K562 (cell line): ENCODE results near the gene MBNL1. TPM values are rescaled to one million over a fixed set of nuclear protein-coding genes. Genes with fewer than 3 reads are reported as not detected.

Experiments
- ATAC-seq: fragments of 200-7000 bp; cut with Tn5 transposase; 3 replicates; pipeline ENCODE4 v1.9.1; 2020; ENCODE audit warnings: moderate library complexity
- BruUV-seq: library from RNA; stranded (reverse); fragments of 400-500 nt; replicated peaks from 2 replicates; lab custom pipeline; 2021; lab: Mats Ljungman, UMichigan
- CTCF ChIA-PET: fragments of 300-600 bp; formaldehyde crosslinking; extraction: SDS; loops from one replicate; lab custom pipeline; 2021; ENCODE audit warnings: low intra/inter-chr PET ratio; lab: Yijun Ruan, JAX
- POLR2A ChIA-PET: fragments of 300-600, 350-650 bp; sonication (Branson Sonifier 250); formaldehyde crosslinking; extraction: SDS; loops from one replicate; lab custom pipeline; 2021; ENCODE audit warnings: antibody characterized with exemption, inconsistent platforms; lab: Yijun Ruan, JAX
- DNase-seq, 4 experiments: peaks; one replicate each; pipeline versions ENCODE4 v3.0.0 to v3.0.0-alpha.2; 2011 to 2018; ENCODE audit warnings: low spot score in 3 of 4, mixed read lengths in 3 of 4; ENCODE audit errors: extremely low read depth in 1 of 4
- FAIRE-seq: peaks from 2 replicates; lab custom pipeline; 2011; peaks lifted over from hg19 to GRCh38; lab: Jason Lieb, UNC
- H2AFZ ChIP-seq: 2 replicates; pipeline ENCODE4 v1.6.0; 2011; ENCODE audit warnings: low read depth, low read length, control low read depth, inconsistent platforms
- H3K27ac ChIP-seq: fragments of 200-600 bp; 3 replicates; pipeline ENCODE4 v1.8.0; 2011; ENCODE audit warnings: low read depth, mild to moderate bottlenecking, control low read depth, inconsistent platforms, low read length, moderate library complexity, mixed read lengths; ENCODE audit errors: extremely low read depth
- H3K27me3 ChIP-seq, 2 experiments: fragments of 300-600 bp in 1 of 2; 2 replicates in 1 of 2; 3 replicates in 1 of 2; pipeline versions ENCODE4 v1.6.0 to v1.8.0; 2011; ENCODE audit warnings: inconsistent platforms in 2 of 2, low read length in 2 of 2, mild to moderate bottlenecking in 1 of 2, mixed read lengths in 1 of 2, moderate library complexity in 1 of 2; ENCODE audit not compliant: control insufficient read depth in 2 of 2, insufficient read depth in 2 of 2
- H3K36me3 ChIP-seq: fragments of 300-600 bp; 3 replicates; pipeline ENCODE4 v1.8.0; 2011; ENCODE audit warnings: mild to moderate bottlenecking, low read length, inconsistent platforms; ENCODE audit not compliant: control insufficient read depth, insufficient read depth
- H3K4me1 ChIP-seq, 2 experiments: fragments of 200-600 bp in 1 of 2; replicated peaks in 1 of 2; 2 replicates in 1 of 2; 3 replicates in 1 of 2; pipeline versions ENCODE4 v1.5.1 to v1.8.0; 2011; ENCODE audit warnings: inconsistent platforms in 2 of 2, low read length in 2 of 2, mild to moderate bottlenecking in 1 of 2, mixed read lengths in 1 of 2, moderate library complexity in 1 of 2; ENCODE audit not compliant: control insufficient read depth in 2 of 2, insufficient read depth in 2 of 2
- H3K4me2 ChIP-seq: 2 replicates; pipeline ENCODE4 v1.6.1; 2011; ENCODE audit warnings: low read length, control low read depth, inconsistent platforms, mixed read lengths; ENCODE audit not compliant: insufficient read depth
- H3K4me3 ChIP-seq: fragments of 200-600 bp; sonication (generic), shearing (Covaris generic); 2 replicates; pipeline ENCODE4 v1.5.1; 2016; ENCODE audit warnings: control low read depth, inconsistent platforms
- H3K79me2 ChIP-seq: fragments of 200-600 bp; 3 replicates; pipeline ENCODE4 v1.8.0; 2011; ENCODE audit warnings: low read length, inconsistent platforms; ENCODE audit not compliant: control insufficient read depth, insufficient read depth
- H3K9ac ChIP-seq, 2 experiments: 2 replicates each; pipeline versions ENCODE4 v1.6.0 to v1.6.1; 2011; ENCODE audit warnings: low read depth in 2 of 2, low read length in 2 of 2, control low read depth in 1 of 2, inconsistent platforms in 1 of 2, mild to moderate bottlenecking in 1 of 2, mixed read lengths in 1 of 2; ENCODE audit not compliant: insufficient read depth in 1 of 2
- H3K9me1 ChIP-seq: one replicate; pipeline ENCODE4 v1.6.0; 2011; ENCODE audit warnings: inconsistent platforms, mild to moderate bottlenecking, low read length, moderate library complexity; ENCODE audit not compliant: control insufficient read depth, insufficient read depth
- H3K9me3 ChIP-seq: replicated peaks from 2 replicates; pipeline ENCODE4 v1.5.1; 2011; ENCODE audit warnings: low read depth, low read length, inconsistent platforms; ENCODE audit not compliant: control insufficient read depth, insufficient read depth
- H4K20me1 ChIP-seq: replicated peaks from 2 replicates; pipeline ENCODE4 v1.6.1; 2011; ENCODE audit warnings: low read length, inconsistent platforms, mixed read lengths; ENCODE audit not compliant: control insufficient read depth, insufficient read depth
- BCLAF1 ChIP-seq, 2 experiments: fragments of 450-650 bp in 1 of 2; IDR thresholded peaks; 2 replicates each; pipeline ENCODE4 v1.6.1; 2011 to 2017; ENCODE audit warnings: low read depth in 2 of 2, antibody characterized with exemption in 1 of 2, borderline replicate concordance in 1 of 2, low read length in 1 of 2, mild to moderate bottlenecking in 1 of 2, mixed read lengths in 1 of 2; ENCODE audit not compliant: control insufficient read depth in 1 of 2
- CC2D1A ChIP-seq: fragments of 450-650 bp; IDR thresholded peaks from 2 replicates; pipeline ENCODE4 v1.6.1; 2017; ENCODE audit warnings: mild to moderate bottlenecking
- CEBPB ChIP-seq: fragments of 450-650 bp; IDR thresholded peaks from 2 replicates; pipeline ENCODE4 v1.6.1; 2016; ENCODE audit warnings: missing genetic modification characterization, missing compliant biosample characterization
- CHAMP1 ChIP-seq: fragments of 450-650 bp; IDR thresholded peaks from 2 replicates; pipeline ENCODE4 v1.6.1; 2016; ENCODE audit warnings: mild to moderate bottlenecking
- CREBBP ChIP-seq: IDR thresholded peaks from one replicate; pipeline ENCODE4 v1.6.1; 2012; ENCODE audit warnings: low read depth, mild to moderate bottlenecking, control low read depth, inconsistent platforms, low read length
- FOXM1 ChIP-seq, 2 experiments: fragments of 450-650 bp in 1 of 2; sonication (generic) in 1 of 2; formaldehyde crosslinking in 1 of 2; IDR thresholded peaks; 2 replicates each; pipeline versions ENCODE4 v1.6.1 to v1.9.0; 2017 to 2022; ENCODE audit warnings: low read depth in 2 of 2, mild to moderate bottlenecking in 2 of 2, missing genetic modification reagents in 1 of 2, moderate library complexity in 1 of 2
- POLR2A ChIP-seq: fragments of 450-650 bp; conservative IDR thresholded peaks from 2 replicates; pipeline ENCODE4 v1.6.1; 2016
- POLR2AphosphoS2 ChIP-seq: IDR thresholded peaks from 2 replicates; pipeline ENCODE4 v1.6.1; 2012; ENCODE audit warnings: low read length, improper control_type of control experiment
- RBBP5 ChIP-seq: fragments of 200-600 bp; sonication (generic); IDR thresholded peaks from 2 replicates; pipeline ENCODE4 v1.6.1; 2012; ENCODE audit warnings: borderline replicate concordance, mild to moderate bottlenecking, low read length, control low read depth, inconsistent platforms; ENCODE audit not compliant: insufficient read depth, poor library complexity, severe bottlenecking
- SMARCA4 ChIP-seq: fragments of 450-650 bp; IDR thresholded peaks from 2 replicates; pipeline ENCODE4 v1.6.1; 2016
- SUPT5H ChIP-seq: fragments of 450-650 bp; IDR thresholded peaks from 2 replicates; pipeline ENCODE4 v1.6.1; 2016
- ZNF609 ChIP-seq: sonication (generic); formaldehyde crosslinking; IDR thresholded peaks from 2 replicates; pipeline ENCODE4 v1.8.1; 2023; ENCODE audit warnings: missing genetic modification reagents, mild to moderate bottlenecking, borderline replicate concordance
- WGBS: fragments of 100-300 bp; shearing (Covaris generic); methylation state at CpG from one replicate; pipeline ENCODE4 v1.1.6; 2016; ENCODE audit warnings: low coverage, mixed read lengths; ENCODE audit not compliant: insufficient coverage; ENCODE audit errors: missing lambda C conversion rate; 5-methylcytosine and 5-hydroxymethylcytosine counted together
- in situ Hi-C: fragments of 300-500 bp; cut with MboI; formaldehyde crosslinking; loops from 4 replicates; pipeline ENCODE4 v1.15.0; 2018; ENCODE audit warnings: inconsistent platforms, mixed read lengths
- intact Hi-C: fragments of 100-400 bp; cut with micrococcal nuclease; formaldehyde crosslinking; loops from 2 replicates; pipeline ENCODE4 v1.14.2; 2022
- polyA plus RNA-seq, 8 experiments: library from polyadenylated mRNA; depleted of rRNA in 4 of 8; stranded (reverse) in 5 of 8; unstranded in 3 of 8; fragments of >200 nt; fragmentation: Nextera tagmentation in 2 of 8; fragmentation: Illumina TruSeq in 1 of 8; extraction: Ambion mirVana in 2 of 8; extraction: Trizol in 1 of 8; gene quantifications; 2 replicates each; pipeline versions ENCODE4 v1.2.1 to v1.2.3, GENCODE V29; 2011 to 2014; ENCODE audit warnings: inconsistent platforms in 1 of 8, missing spikeins in 1 of 8
- total RNA-seq, 7 experiments: library from RNA; depleted of rRNA in 6 of 7; stranded (reverse); fragments of >200 nt in 6 of 7; fragmentation: Illumina TruSeq in 2 of 7; extraction: Trizol in 2 of 7; gene quantifications; 2 replicates each; pipeline versions ENCODE4 v1.2.1 to v1.2.3, GENCODE V29; 2011 to 2021; ENCODE audit warnings: low replicate concordance in 1 of 7

Gene MBNL1
- total and polyA plus RNA-seq, 9 of the 15 experiments (the other 6 are each of a cell fraction or from before 2014, with no cell fraction given), result 70.3 to 243 (median 220) TPM

- Histone ChIP-seq H3K4me3 (no peak overlapping the region), H3K9me1 (no peaks in the 10 kb centered on the region), H3K9ac (no peak overlapping the region), H2AFZ (no peak overlapping the region), H3K79me2 (no peaks in the 10 kb centered on the region), H3K9me3 (no peaks in the 10 kb centered on the region), H3K4me2 (no peak overlapping the region), H3K4me1 (no peaks in the 10 kb centered on the region), H3K36me3 (peaks cover 51% of the 10 kb centered on the region), H3K27ac (no peak overlapping the region), H4K20me1 (no peaks in the 10 kb centered on the region), H3K27me3 (no peaks in the 10 kb centered on the region)
- 65% methylated on average over 7 of the region's 7 CpGs for WGBS
- peak in 3 of 4 experiments; percentile 19 to 34 (median 26) for DNase-seq
- in situ Hi-C loops (no loop called here), intact Hi-C loops (no loop called here)
- peak; percentile 77 for ATAC-seq
- peak; percentile 40 for FAIRE-seq
- POLR2A ChIA-PET, result interaction anchor here (0.6 to 1.0 kb wide), 2 partner anchors 9 to 186 kb away, joined by 3 read pairs; no protein-coding TSS in a partner anchor
- CTCF ChIA-PET, result interaction anchor here (1.0 kb wide), 1 partner anchor 1031 kb away, joined by 3 read pairs; no protein-coding TSS in a partner anchor
- BruUV-seq, result no TSS peak
- TF ChIP-seq RBBP5 (no peak), POLR2AphosphoS2 (peak; percentile 54), CEBPB (tag) (peak; percentile 52; the same call in 1 of the 2 replicates), SMARCA4 (no peak), CC2D1A (peak; percentile 29; the same call in 1 of the 2 replicates), CREBBP (no peak), POLR2A (peak; percentile 27; the same call in 1 of the 2 replicates), FOXM1 (IDR thresholded peaks at IDR 0.05; ENCODE audit: low read depth) (peak; percentile 37; the same call in 1 of the 2 replicates), FOXM1 (CRISPR knock-in tag; IDR thresholded peaks at IDR 0.05; ENCODE audit: low read depth) (no peak), BCLAF1 (IDR thresholded peaks at IDR 0.05; ENCODE audit: borderline replicate concordance in 1 of 2, control insufficient read depth in 1 of 2, low read depth in 2 of 2, low read length in 1 of 2) (no peak), SUPT5H (no peak), ZNF609 (CRISPR knock-in tag) (no peak), CHAMP1 (peak; percentile 79)
These were observed 198.1 kb downstream of the MBNL1 start for GRCh38 chr3:152466784-152467183.
